AG04450 (cell line): ENCODE measurements around the gene WDCP. TPM values are rescaled to one million over a fixed set of nuclear protein-coding genes. Genes with fewer than 3 reads are reported as not detected.

Experiments
- CTCF ChIA-PET: fragments of 300-600, 350-600 bp; formaldehyde crosslinking; extraction: SDS; loops from one replicate; lab custom pipeline; 2022; ENCODE audit warnings: antibody characterized with exemption, inconsistent platforms; lab: Charles Lee
- POLR2A ChIA-PET: fragments of 350-600 bp; formaldehyde crosslinking; extraction: SDS; loops from one replicate; lab custom pipeline; 2021; ENCODE audit warnings: antibody characterized with exemption, inconsistent platforms; lab: Yijun Ruan, JAX
- DNase-seq: peaks from one replicate; pipeline ENCODE4 v3.0.0-alpha.2; 2011; ENCODE audit warnings: low read depth, low spot score
- H3K27ac ChIP-seq: one replicate; pipeline ENCODE4 v1.5.1; 2012; ENCODE audit warnings: low read depth, low read length, control low read depth
- H3K27me3 ChIP-seq: one replicate; pipeline ENCODE4 v1.6.0; 2012; ENCODE audit warnings: low read length; ENCODE audit not compliant: control insufficient read depth, insufficient read depth
- H3K4me3 ChIP-seq: 2 replicates; pipeline ENCODE4 v1.5.1; 2011; ENCODE audit warnings: mild to moderate bottlenecking, low read depth, low read length, control low read depth
- H3K9me3 ChIP-seq: 2 replicates; pipeline ENCODE4 v1.5.1; 2012; ENCODE audit warnings: low read length; ENCODE audit not compliant: control insufficient read depth, insufficient read depth
- polyA plus RNA-seq: library from polyadenylated mRNA; depleted of rRNA; stranded (reverse); fragments of >200 nt; gene quantifications from 2 replicates; pipeline ENCODE4 v1.2.3, GENCODE V29; 2011
- TF ChIP-seq, protein P1 (sequence below): IDR thresholded peaks from 2 replicates; pipeline ENCODE4 v1.5.1; 2011; ENCODE audit warnings: low read depth, low read length, control low read depth, inconsistent platforms

Gene WDCP
- polyA plus RNA-seq, 1 experiment: 16.1 TPM

DNA sequence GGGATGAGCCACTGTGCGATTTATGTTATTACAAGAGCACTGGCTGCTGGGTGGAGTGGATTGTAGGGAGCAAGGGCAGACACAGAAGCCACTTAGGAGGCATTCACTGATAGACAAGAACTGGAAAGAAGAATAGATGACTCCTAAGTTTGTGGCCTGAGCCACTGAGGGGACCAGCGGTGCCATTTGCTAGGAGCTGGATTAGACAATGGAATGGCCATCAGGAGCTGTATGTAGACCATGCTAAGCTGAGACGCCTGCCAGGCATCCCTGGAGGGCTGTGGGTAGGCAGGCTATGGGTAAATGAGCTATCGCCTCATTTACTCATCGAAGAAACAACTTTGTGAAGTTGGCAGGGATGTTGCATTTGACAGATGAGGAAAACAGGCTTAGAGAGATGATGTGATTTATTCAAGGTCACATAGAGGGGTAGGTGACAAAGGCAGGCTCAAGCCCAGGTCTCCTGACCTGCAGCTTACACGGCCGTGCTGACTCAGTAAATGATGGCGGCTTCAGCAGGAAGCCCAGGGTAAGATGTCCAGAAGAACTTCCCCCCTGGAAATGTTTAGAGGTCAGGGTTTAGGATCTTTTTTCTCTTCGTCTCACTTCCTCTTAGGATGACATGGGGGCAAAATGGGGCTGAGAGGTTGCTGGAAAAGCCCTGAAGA is 34.5 kb downstream of the WDCP start:
- Histone ChIP-seq H3K4me3 (no peak overlapping the region), H3K27me3 (no peaks in the 10 kb centered on the region), H3K9me3 (no peaks in the 10 kb centered on the region; the same call in 1 of the 2 replicates), H3K27ac (no peak overlapping the region)
- no peak for DNase-seq
- TF ChIP-seq, protein P1, sequence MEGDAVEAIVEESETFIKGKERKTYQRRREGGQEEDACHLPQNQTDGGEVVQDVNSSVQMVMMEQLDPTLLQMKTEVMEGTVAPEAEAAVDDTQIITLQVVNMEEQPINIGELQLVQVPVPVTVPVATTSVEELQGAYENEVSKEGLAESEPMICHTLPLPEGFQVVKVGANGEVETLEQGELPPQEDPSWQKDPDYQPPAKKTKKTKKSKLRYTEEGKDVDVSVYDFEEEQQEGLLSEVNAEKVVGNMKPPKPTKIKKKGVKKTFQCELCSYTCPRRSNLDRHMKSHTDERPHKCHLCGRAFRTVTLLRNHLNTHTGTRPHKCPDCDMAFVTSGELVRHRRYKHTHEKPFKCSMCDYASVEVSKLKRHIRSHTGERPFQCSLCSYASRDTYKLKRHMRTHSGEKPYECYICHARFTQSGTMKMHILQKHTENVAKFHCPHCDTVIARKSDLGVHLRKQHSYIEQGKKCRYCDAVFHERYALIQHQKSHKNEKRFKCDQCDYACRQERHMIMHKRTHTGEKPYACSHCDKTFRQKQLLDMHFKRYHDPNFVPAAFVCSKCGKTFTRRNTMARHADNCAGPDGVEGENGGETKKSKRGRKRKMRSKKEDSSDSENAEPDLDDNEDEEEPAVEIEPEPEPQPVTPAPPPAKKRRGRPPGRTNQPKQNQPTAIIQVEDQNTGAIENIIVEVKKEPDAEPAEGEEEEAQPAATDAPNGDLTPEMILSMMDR: no peak
- CTCF ChIA-PET: no interaction called here
- POLR2A ChIA-PET: interaction anchor here (0.8 kb wide), 1 partner anchor 35 kb away, joined by 3 read pairs; the partner anchor contains the start of gene WDCP

DNA sequence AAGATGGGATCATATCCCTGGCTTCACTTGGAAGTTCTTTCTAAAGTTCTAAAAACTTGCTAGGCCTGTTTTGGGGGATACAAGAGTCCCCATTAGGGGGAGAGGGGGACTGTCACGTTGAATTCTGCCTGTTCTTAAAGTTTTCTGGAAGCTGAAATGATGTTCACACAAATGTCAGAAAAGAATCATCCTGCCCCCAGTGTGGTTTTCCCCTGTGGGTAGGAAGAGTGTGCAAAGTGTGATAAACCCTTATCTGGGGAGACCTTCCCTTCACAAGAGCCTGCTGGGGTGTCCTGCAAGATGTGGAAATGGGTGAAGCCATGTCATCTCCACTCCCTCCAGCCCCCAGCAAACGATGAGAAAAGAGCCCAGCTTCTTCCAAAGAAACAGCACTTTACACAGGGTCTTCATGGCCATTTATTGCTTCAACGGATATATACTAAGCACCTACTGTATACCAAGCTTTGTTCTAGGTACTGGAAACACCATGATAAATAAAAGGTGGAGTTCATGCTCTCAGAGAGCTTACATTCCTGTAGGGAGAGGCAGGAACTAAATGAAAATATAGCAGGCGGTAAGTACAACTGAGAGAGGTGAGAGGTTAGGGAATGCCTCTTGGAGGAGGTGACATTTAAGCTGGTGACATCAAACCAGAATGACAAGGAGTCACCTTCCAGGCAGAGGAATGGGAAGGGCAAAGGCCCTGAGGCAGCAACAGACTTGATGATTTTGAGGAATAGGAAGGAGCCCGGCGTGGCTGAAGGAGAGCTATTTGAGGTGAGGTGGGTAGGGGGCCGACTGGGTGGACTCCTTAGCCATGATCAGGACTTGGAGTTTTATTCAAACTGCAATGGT is 35.7 kb downstream of the WDCP start:
- H3K9me3 ChIP-seq: no peaks in the 10 kb centered on the region; the same call in 1 of the 2 replicates
- DNase-seq: no peak
- H3K27me3 ChIP-seq: no peaks in the 10 kb centered on the region
- no peak overlapping the region for H3K4me3 ChIP-seq
- H3K27ac ChIP-seq: no peak overlapping the region
- ChIA-PET POLR2A (no interaction called here), CTCF (interaction anchor here (2.1 kb wide), 1 partner anchor 84 kb away, joined by 5 read pairs; the partner anchor contains the start of gene ATAD2B)
- TF ChIP-seq, protein P1: no peak

DNA sequence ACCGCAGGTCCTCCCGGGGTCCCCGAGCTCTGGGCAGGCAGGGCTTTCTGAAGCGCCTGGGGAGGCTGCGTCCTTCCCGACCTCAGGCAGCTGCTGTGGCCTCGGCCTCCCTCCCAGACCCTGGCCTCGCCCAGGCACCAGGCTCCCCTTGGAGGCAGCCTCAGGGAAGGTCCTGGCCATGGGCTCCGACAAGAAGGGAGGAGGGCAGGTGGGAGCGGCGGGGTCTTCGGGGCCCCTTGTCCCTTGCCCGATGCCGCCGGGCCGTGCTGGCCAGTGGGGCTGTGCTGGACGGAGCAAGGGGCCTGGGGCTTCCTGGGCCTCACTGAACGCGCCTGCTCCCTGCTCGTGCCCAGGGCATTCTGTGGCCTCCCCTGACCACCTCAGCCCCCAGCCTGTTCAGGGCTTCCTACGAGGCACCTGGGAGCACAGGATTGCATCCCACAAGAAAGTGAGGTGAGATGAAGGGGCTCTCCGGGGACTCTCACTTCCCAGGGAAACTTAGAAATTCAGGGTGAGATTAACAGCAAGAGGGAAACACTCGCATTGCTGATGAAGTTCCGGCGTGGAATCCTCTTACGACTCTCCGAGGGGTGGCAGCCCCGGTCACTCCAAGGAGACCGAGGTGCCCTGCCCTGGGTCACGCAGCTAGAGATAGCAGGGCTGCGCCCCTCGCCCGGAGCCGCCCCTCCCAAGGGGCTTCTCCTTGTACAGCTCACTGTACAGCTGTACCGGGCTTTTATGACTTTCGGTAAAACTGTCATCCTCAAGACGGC is 36.5 kb downstream of the WDCP start:
- TF ChIP-seq, protein P1: no peak
- no peak for DNase-seq
- no peak overlapping the region for H3K27ac ChIP-seq
- no peaks in the 10 kb centered on the region; the same call in 1 of the 2 replicates for H3K9me3 ChIP-seq
- H3K27me3 ChIP-seq: no peaks in the 10 kb centered on the region
- ChIA-PET CTCF (interaction anchor here (0.5 to 2.1 kb wide), 2 partner anchors 35 to 84 kb away, joined by 3 to 5 read pairs; partner anchors contain the start of gene ATAD2B), POLR2A (no interaction called here)
- peak overlapping the region; percentile 53; the same call in 1 of the 2 replicates for H3K4me3 ChIP-seq

DNA sequence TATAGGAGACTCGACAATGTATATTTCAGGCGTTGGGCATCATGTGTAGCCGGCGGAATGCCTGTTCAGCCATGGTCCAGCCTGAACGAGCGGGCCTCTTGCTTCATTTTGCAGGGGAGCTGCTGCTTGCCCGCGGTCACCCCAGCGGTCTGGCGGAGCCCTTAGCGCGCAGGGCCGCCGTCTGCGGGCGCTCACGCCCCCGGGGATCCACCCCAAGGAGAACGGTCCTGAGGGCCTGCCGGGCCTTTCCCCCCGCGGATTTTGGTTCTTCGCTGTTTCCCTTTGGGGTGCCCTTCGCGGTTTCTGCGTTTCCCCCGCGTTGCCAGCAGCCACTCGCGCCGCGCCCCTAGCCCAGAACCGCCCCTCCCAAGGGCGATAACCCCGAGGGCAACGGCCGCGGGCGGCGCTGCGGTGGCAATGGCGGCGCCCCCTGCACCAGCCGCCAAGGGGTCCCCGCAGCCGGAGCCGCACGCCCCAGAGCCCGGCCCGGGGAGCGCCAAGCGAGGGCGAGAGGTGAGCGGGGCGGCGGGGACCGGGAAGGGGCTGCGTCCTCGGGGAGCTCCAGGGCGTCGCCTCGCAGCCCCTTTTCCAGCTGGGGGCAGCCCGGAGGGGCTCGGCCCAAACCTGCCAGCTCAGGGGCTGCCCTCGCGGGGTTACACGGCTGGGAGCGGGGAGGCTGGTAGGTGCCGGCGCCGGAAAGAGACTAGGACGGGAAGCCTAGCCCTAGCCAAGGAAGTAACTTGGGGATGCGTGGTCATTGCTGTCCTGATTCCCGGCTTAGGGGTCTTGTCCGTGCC is 37.3 kb downstream of the WDCP start, which contains the start of gene MFSD2B:
MFSD2B (plus strand) TSS at position 406 of the 797 bp plus-strand sequence; CDS start at position 418, 12 bp downstream.
- peak within 1 kb of the TSS; percentile 53 for H3K4me3 ChIP-seq
- DNase-seq: no peak
- H3K27me3 ChIP-seq: no peaks in the 10 kb centered on the region
- POLR2A ChIA-PET: no interaction called here
- H3K9me3 ChIP-seq: no peaks in the 10 kb centered on the region; the same call in 1 of the 2 replicates
- CTCF ChIA-PET: interaction anchor here (0.5 to 2.1 kb wide), 3 partner anchors 36 to 400 kb away, joined by 3 to 5 read pairs (median 3); partner anchors contain the start of gene ATAD2B
- TF ChIP-seq, protein P1: no peak
- no peak within 1 kb of the TSS for H3K27ac ChIP-seq
